Neutrophil (primary cell): Measurements from ENCODE around the gene BAIAP3.

Source experiments
- H3K27ac ChIP-seq: fragments of 200-600 bp; sonication (generic); 2 replicates; pipeline ENCODE4 v1.5.1; 2016; ENCODE audit warnings: mild to moderate bottlenecking, moderate library complexity
- H3K27me3 ChIP-seq: fragments of 200-600 bp; sonication (generic); 2 replicates; pipeline ENCODE4 v1.6.0; 2016; ENCODE audit warnings: mild to moderate bottlenecking
- H3K36me3 ChIP-seq: fragments of 200-600 bp; sonication (generic); 2 replicates; pipeline ENCODE4 v1.5.1; 2017
- H3K4me1 ChIP-seq, 2 experiments: fragments of 200-600 bp in 1 of 2; sonication (generic) in 1 of 2; 1 replicate in 1 of 2; 2 replicates in 1 of 2; pipeline versions ENCODE4 v1.5.1 to v1.6.1; 2013 to 2016; ENCODE audit warnings: low read depth in 1 of 2, low read length in 1 of 2, mild to moderate bottlenecking in 1 of 2, moderate library complexity in 1 of 2; ENCODE audit not compliant: control insufficient read depth in 1 of 2, insufficient read depth in 1 of 2
- H3K4me3 ChIP-seq, 2 experiments: fragments of 200-600 bp in 1 of 2; sonication (generic) in 1 of 2; 1 replicate in 1 of 2; 2 replicates in 1 of 2; pipeline ENCODE4 v1.5.1; 2013 to 2016; ENCODE audit warnings: low read depth in 1 of 2, low read length in 1 of 2, mild to moderate bottlenecking in 1 of 2, moderate library complexity in 1 of 2
- H3K9me3 ChIP-seq: fragments of 200-600 bp; sonication (generic); 2 replicates; pipeline ENCODE4 v1.5.1; 2016
- CTCF ChIP-seq: fragments of 200-600 bp; sonication (generic); IDR thresholded peaks from 2 replicates; pipeline ENCODE4 v1.5.1; 2016; ENCODE audit warnings: antibody characterized with exemption

The BAIAP3 gene

DNA sequence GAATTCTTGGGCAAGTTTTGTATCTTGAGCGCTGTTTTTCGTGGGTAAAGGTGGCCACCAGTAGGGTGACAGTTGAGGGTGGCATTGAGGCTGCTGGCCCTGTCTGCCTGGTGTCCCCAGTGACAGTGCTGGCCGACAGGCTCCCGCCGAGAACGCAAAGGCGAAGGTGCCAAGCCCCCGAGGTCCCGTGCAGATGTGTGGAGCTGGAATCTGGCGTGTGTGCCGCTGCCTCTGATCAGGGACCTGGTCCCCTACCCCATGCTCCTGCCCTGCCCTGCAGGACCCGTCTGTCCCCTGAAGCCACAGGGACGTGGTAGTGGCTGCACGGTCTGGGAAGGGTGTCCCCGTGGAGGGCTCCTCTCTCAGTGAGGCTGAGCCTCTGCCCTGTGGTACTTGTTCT is 20.5 kb upstream of the BAIAP3 start:
- no peaks in the 10 kb centered on the region for H3K27me3 ChIP-seq
- H3K27ac ChIP-seq = no peak overlapping the region
- peaks cover 29 to 35% of the 10 kb centered on the region in 2 experiments for H3K4me1 ChIP-seq
- peaks cover 53% of the 10 kb centered on the region for H3K36me3 ChIP-seq
- TF ChIP-seq CTCF = no peak
- no peak overlapping the region for H3K4me3 ChIP-seq
- H3K9me3 ChIP-seq = no peaks in the 10 kb centered on the region

DNA sequence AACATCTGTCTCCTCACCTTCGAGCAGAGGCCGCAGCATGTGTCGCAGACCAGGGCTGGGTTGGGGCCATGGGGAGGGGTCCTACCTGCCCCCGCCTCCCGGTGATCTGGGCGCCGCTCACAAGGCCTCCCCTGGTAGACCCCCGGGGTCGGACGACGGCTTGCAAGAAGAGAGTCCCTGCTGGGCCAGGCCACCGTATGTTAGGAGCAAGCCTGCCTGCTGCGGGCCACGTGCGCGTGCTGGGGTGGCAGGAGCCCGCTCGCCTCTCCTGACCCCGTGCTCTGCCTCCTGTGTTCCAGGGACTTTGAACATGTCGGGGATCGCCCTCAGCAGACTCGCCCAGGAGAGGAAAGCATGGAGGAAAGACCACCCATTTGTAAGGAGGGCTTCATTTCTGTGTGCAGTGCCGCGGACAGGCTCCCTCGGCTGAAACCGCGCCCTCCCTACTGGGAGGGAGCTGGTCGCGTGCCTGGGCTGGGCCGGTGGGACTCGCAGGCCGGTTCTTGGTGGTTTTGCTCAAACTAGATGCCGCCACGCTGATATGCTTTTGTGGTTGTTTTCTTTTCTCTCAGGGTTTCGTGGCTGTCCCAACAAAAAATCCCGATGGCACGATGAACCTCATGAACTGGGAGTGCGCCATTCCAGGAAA is 19.6 kb upstream of the BAIAP3 start:
- Histone ChIP-seq H3K4me3 (no peak overlapping the region), H3K4me1 (peaks cover 24 to 30% of the 10 kb centered on the region in 2 experiments), H3K9me3 (no peaks in the 10 kb centered on the region), H3K27me3 (no peaks in the 10 kb centered on the region), H3K36me3 (peaks cover 63% of the 10 kb centered on the region), H3K27ac (no peak overlapping the region)
- no peak for TF ChIP-seq CTCF

DNA sequence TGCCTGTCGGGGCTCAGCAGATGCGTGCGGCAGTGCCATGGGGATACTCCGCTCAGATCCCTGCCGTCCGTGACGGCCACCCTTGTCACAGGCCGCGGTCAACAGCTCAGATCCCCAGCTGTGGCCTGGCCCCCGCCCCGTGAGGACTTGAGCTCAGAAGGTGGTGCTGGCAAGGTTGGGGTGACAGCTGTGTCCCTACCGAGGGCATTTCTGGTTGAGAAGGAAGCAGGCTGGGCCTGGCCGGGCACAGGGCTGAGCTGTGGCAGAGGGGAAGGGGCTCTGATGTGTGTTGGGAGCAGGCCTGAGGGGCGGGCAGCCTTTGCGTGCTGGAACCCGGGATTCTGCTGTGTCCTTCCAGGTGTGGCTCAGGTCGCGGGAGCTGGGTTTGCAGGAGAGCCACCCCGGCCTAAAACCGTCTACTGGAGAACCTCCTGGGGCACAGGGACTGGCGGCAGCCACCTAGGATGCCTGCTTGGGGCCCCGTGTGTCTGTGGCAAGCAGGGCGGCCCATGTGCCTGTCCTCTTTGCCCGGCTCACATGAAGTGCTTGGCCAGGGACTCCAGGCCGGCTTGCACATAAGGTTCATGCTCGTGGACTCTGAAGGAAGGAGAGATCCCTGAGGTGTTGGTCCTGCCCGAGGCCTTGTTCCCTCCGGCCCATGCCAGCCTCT is 18.9 kb upstream of the BAIAP3 start:
- Histone ChIP-seq H3K9me3 (no peaks in the 10 kb centered on the region), H3K4me1 (peaks cover 24 to 27% of the 10 kb centered on the region in 2 experiments), H3K27me3 (no peaks in the 10 kb centered on the region), H3K4me3 (no peak overlapping the region), H3K36me3 (peaks cover 70% of the 10 kb centered on the region), H3K27ac (no peak overlapping the region)
- no peak for TF ChIP-seq CTCF

- H3K27me3 ChIP-seq = no peaks in the 10 kb centered on the region
- no peaks in the 10 kb centered on the region for H3K9me3 ChIP-seq
- H3K36me3 ChIP-seq = peaks cover 78% of the 10 kb centered on the region
- H3K27ac ChIP-seq = no peak overlapping the region
- no peak for TF ChIP-seq CTCF
- no peak overlapping the region for H3K4me3 ChIP-seq
- H3K4me1 ChIP-seq = peaks cover 20 to 23% of the 10 kb centered on the region in 2 experiments
Observed at GRCh38 chr16:1315081-1316032, 18.1 kb upstream of the BAIAP3 start.

GRCh38 chr16:1316033-1316405 is 17.4 kb upstream of the BAIAP3 start:
- Histone ChIP-seq H3K4me1 (peaks cover 14 to 16% of the 10 kb centered on the region in 2 experiments), H3K4me3 (no peak overlapping the region), H3K36me3 (peaks cover 85% of the 10 kb centered on the region), H3K27ac (no peak overlapping the region), H3K27me3 (no peaks in the 10 kb centered on the region), H3K9me3 (no peaks in the 10 kb centered on the region)
- TF ChIP-seq CTCF = no peak
